NCI-H146 (cell line): Measurements from ENCODE around the gene CHD1L.
"Not testable (repeated sequence)": the region's sequence is repeated elsewhere in the genome, so short reads cannot be mapped to it uniquely, and the experiment has no call there.

Source experiments
- DNase-seq: peaks from one replicate; lab custom pipeline; 2025; lab: John Stamatoyannopoulos, UW

Gene CHD1L

GRCh38 chr1:147242449-147243227, at the start of gene CHD1L:
TSS of gene CHD1L (plus strand) at chr1:147242684. CDS start at chr1:147242704, 20 bp downstream.
- peak; percentile 94 for DNase-seq

DNA sequence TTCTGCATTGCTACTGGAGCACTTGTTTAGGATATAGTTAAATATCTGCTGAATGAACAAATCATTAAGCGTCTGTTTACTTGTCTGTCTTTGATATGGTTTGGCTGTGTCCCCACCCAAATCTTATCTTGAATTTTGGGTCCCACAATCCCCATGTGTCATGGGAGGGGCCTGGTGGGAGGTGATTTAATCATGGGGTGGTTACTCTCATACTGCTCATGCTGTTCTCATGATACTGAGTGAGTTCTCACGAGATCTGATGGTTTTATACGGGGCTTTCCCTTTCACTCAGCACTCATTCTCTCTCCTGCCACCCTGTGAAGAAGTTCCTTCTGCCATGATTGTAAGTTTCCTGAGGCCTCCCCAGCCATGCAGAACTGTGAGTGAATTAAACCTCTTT, 45.2 kb upstream of the CHD1L start:
- DNase-seq, result not testable (repeated sequence)

DNA sequence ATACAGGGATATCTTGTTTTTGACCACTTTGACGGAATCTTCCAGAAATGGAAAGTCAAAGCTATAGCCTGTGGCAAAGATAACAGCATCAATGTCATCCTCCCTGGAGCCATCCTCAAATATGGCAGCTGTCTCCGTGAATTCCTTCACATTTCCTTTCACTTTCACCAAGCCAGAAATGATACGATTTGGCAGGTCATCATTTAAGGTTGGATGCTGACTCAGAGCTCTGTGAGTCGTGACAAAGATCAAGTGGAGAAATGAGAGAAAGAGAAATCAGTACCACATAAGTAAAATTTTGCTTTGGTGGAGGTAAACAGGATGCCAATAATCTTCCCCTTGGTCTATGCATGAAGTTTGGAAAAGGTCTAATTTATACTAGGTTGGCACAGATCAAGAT, 41.2 kb upstream of the CHD1L start:
- no peak for DNase-seq

DNA sequence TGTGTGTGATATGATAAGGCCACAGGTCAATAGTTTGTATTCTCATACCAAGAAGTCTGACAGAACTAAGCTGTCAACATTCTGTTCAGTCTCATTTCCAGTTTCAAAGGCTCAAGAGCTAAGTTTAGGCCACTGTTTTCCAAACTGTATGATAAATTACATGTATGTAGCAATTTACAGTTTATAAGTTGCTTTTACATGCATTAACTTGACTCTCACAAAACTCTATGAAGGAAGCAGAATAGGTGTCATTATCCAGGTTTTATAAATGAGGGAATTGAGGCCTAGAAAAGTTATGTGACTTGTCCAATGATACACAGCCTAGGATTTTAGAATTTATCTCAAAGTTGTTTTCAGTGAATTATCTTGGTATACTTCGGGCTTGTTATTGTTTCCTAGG, 40.7 kb upstream of the CHD1L start:
- no peak for DNase-seq

DNA sequence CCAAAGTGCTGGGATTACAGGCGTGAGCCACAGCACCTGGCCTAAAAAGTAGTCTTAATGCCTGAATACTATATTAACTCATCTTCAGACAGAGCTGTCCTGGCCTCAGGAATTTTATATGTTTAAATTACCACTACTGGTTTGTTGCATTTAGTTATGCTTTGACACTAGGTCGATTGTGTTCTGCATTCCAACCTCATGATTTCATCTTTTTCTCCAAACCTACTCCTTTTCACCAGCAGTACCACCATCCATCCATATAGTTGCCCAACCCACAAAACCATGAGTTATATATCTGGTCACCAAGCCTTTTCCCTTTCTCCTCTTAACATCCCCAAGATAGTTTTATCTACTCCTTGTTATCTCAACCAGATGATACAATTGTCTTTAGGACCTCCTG, 39.9 kb upstream of the CHD1L start:
- DNase-seq, result no peak

DNA sequence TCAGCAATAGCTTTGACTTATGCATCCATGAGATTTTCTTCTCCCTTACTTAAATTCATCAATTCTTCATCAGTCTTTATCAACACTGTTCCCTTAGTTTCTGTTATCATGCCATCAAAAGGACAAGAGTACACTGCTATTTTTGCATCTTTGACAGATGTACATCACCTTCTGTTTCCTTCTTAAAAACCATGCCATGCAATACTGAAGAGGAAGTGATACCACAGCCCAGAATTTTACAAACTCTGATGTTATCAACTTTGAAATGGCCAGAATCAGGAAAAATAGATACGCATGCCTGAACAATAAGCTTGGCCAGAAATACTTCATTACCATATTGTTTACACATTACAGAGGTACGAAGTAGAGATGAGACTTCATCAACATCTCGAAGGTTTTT, 38.4 kb upstream of the CHD1L start:
- DNase-seq, result no peak

GRCh38 chr1:147207192-147207591, 35.3 kb upstream of the CHD1L start:
- DNase-seq, result no peak

GRCh38 chr1:147208619-147209018, 33.9 kb upstream of the CHD1L start:
- DNase-seq, result no peak

GRCh38 chr1:147209825-147210821, 32.4 kb upstream of the CHD1L start:
- no peak for DNase-seq

- DNase-seq, result no peak
Measured at GRCh38 chr1:147210987-147211386, 31.5 kb upstream of the CHD1L start.

DNA sequence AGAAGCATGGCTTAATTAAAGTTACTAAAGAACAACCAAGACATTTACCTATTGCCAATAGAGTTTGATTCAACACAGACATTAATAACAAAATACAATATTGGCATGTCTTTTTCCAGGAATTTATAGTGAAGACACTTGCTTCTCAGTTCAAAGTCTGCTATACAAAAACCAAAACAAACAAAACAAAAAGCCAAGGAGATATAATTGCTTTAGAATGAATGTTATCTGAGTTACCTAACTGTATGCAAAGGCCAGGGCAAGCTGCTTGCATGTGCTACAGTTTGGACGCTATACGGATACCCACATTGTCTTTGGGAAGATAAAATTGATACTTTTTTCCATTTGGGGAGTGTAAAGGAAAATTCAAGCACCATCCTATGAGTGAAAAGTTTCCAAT, 30.9 kb upstream of the CHD1L start:
- no peak for DNase-seq

GRCh38 chr1:147213271-147213670, 29.2 kb upstream of the CHD1L start:
- no peak for DNase-seq

GRCh38 chr1:147214325-147214724, 28.2 kb upstream of the CHD1L start:
- no peak for DNase-seq

DNA sequence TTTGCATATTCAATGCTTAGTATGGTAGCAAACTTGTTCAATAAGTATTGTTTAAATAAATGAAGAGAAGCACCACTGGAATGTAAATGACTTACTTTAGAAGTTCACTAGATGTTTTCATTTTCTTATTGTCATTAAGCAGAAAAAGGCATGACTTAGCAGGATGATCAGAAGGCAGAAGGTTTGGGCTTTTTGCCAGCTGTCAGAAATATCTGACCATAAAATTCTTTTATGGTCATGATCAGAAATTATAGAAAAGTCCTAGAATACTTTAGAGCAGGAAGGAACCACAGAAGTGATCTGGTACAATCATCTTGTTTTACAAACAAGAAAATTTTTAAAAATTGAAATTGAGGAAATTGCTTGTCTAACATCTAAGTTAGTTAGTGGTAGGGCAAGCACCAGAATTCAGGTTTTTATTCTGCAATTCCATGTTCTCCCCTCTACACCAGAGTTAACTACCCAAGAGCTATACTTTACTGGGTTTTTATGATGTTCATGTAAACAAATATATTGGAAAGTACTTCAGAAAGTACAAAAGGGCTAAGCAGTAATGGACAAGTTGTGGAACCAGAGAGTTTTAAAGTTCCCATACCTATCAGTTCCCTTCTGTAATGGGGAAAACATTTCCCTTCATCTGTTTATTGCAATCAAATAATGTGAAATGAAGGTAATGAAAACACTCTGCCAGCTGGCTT, 27.5 kb upstream of the CHD1L start:
- DNase-seq, result no peak

GRCh38 chr1:147215540-147215916, 27.0 kb upstream of the CHD1L start:
- DNase-seq, result no peak

DNA sequence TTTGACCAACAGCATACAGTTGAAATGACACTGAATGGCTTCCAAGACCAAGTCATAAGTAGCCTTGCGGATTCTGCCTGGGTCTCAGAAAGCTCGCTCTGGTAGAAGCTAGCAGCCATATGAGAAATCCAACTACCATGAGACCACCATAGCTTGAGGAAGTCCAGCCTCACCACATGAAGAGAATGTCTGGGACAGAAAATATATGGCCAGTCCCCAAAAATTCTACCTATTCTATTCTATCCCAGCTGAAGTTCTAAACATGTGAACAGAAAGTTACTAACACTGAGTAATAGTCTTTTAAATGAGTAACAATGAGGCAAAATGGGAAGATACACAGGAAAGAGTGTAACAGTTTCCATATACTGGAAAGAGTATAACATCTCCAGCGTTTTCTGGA, 26.4 kb upstream of the CHD1L start:
- DNase-seq, result no peak

GRCh38 chr1:147217141-147217540, 25.3 kb upstream of the CHD1L start:
- no peak for DNase-seq

DNA sequence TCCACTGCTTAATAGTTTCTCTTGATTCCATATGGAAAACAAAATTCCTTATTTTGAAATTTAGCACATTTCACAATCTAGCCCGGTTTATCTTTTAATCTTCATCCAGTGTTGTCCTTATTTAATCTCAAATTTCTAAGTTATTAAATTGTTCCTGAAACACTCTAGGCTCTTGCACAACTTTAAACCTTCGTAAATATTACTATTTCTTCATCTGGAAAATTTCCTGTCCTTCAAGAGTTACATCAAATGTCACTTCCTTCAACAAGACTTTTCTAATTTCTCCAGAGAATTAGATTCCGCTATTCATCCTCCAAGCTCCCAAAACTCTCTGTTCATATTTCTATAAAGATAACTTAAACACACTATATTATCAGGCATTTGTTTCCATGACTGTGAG, 23.9 kb upstream of the CHD1L start:
- DNase-seq, result no peak

GRCh38 chr1:147223740-147224615, 18.5 kb upstream of the CHD1L start:
- DNase-seq, result peak; percentile 67

- DNase-seq, result peak; percentile 65
Measured at GRCh38 chr1:147225193-147225730, 17.2 kb upstream of the CHD1L start, which contains the start of gene FMO5. TSS of gene FMO5 (minus strand) at chr1:147225339. CDS start at chr1:147225029, 310 bp downstream.

DNA sequence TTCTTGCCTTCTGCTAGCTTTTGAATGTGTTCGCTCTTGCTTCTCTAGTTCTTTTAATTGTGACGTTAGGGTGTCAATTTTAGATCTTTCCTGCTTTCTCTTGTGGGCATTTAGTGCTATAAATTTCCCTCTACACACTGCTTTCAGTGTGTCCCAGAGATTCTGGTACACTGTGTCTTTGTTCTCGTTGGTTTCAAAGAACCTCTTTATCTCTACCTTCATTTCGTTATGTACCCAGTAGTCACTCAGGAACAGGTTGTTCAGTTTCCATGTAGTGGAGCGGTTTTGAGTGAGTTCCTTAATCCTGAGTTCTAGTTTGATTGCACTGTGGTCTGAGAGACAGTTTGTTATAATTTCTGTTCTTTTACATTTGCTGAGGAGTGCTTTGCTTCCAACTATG, 11.5 kb upstream of the CHD1L start:
- not testable (repeated sequence) for DNase-seq
